Prostate gland (tissue), 2 donors: Measurements from ENCODE around the gene FSD1L. TPM values are rescaled to one million over a fixed set of nuclear protein-coding genes. Genes with fewer than 3 reads are reported as not detected.

Source experiments
- DNase-seq: peaks from one replicate; pipeline ENCODE4 v3.0.0-alpha.2; 2019; ENCODE audit warnings: low spot score
- H3K27ac ChIP-seq, 2 donors: fragments of 200-600 bp; sonication (generic); 2 replicates each; pipeline ENCODE4 v1.5.1; 2017 to 2019
- H3K27me3 ChIP-seq: fragments of 200-600 bp; sonication (generic); replicated peaks from 2 replicates; pipeline ENCODE4 v1.5.1; 2019; ENCODE audit not compliant: insufficient read depth
- H3K36me3 ChIP-seq, 2 donors: fragments of 200-600 bp; sonication (generic); 1 replicate in 1 of 2; 2 replicates in 1 of 2; pipeline versions ENCODE4 v1.5.1 to v1.8.1; 2017 to 2019
- H3K4me1 ChIP-seq: fragments of 200-600 bp; sonication (generic); replicated peaks from 2 replicates; pipeline ENCODE4 v1.5.1; 2019
- H3K4me3 ChIP-seq, 2 donors: fragments of 200-600 bp; sonication (generic); 2 replicates each; pipeline ENCODE4 v1.5.1; 2017 to 2019
- H3K9me3 ChIP-seq: fragments of 200-600 bp; sonication (generic); 2 replicates; pipeline ENCODE4 v1.5.1; 2017
- POLR2A ChIP-seq: fragments of 450-650 bp; IDR thresholded peaks from one replicate; pipeline ENCODE4 v1.6.1; 2016; ENCODE audit warnings: antibody characterized with exemption, mild to moderate bottlenecking
- POLR2AphosphoS5 ChIP-seq: sonication (generic); formaldehyde crosslinking; IDR thresholded peaks from one replicate; pipeline ENCODE4 v1.6.1; 2017; ENCODE audit warnings: antibody characterized with exemption
- WGBS: methylation state at CpG from one replicate; pipeline ENCODE4 v1.1.5; 2018; 5-methylcytosine and 5-hydroxymethylcytosine counted together
- intact Hi-C: fragments of 100-400 bp; cut with DNase I; formaldehyde crosslinking; loops from one replicate; pipeline ENCODE4 v1.14.2; 2022
- total RNA-seq, 2 donors: library from RNA; depleted of rRNA; stranded (reverse); fragments of >200 nt; gene quantifications; one replicate each; pipeline ENCODE4 v1.1.0, GENCODE V29; 2016
- TF ChIP-seq, protein P1 (sequence below), 4 experiments: fragments of 200-600 bp in 2 of 4; fragments of 450-650 bp in 2 of 4; sonication (generic) in 2 of 4; IDR thresholded peaks; 1 replicate in 3 of 4; 2 replicates in 1 of 4; pipeline ENCODE4 v1.5.1; 2016 to 2019; ENCODE audit warnings: antibody characterized with exemption in 4 of 4, mild to moderate bottlenecking in 2 of 4, moderate library complexity in 2 of 4

Gene FSD1L
- total RNA-seq, 2 donors from 2014 or later = 1.6 to 4.8 TPM

DNA sequence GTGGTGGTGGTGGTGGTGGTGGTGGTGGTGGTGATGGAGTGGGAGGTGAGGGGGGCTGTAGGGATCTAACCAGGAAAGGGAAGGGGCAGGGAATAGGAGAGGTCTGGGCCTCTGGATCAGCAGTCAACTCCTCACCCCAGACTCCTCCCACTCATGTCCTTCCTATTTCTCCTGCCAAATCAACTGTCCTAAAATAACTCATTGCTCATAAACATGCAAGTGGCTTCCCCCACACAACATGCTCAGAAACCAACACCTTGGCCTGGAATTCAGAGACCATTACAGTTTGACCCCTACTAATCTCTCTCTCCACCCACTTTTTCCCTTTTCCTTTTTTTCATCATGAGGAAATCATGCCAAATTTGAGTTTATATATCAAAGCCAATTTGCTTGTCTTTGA, 8.4 kb upstream of the FSD1L start:
- intact Hi-C loops = no loop called here

GRCh38 chr9:105441616-105442160, 6.1 kb upstream of the FSD1L start:
- TF ChIP-seq, protein P1, sequence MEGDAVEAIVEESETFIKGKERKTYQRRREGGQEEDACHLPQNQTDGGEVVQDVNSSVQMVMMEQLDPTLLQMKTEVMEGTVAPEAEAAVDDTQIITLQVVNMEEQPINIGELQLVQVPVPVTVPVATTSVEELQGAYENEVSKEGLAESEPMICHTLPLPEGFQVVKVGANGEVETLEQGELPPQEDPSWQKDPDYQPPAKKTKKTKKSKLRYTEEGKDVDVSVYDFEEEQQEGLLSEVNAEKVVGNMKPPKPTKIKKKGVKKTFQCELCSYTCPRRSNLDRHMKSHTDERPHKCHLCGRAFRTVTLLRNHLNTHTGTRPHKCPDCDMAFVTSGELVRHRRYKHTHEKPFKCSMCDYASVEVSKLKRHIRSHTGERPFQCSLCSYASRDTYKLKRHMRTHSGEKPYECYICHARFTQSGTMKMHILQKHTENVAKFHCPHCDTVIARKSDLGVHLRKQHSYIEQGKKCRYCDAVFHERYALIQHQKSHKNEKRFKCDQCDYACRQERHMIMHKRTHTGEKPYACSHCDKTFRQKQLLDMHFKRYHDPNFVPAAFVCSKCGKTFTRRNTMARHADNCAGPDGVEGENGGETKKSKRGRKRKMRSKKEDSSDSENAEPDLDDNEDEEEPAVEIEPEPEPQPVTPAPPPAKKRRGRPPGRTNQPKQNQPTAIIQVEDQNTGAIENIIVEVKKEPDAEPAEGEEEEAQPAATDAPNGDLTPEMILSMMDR (IDR thresholded peaks at IDR 0.05) = no peak
- TF ChIP-seq POLR2AphosphoS5 (no peak), POLR2A (no peak)
- H3K27me3 ChIP-seq = no peaks in the 10 kb centered on the region
- H3K4me1 ChIP-seq = no peaks in the 10 kb centered on the region
- H3K27ac ChIP-seq = no peak overlapping the region
- no peak for DNase-seq
- no peak overlapping the region for H3K4me3 ChIP-seq
- 26% methylated on average over 2 of the region's 2 CpGs for WGBS
- H3K36me3 ChIP-seq = no peaks in the 10 kb centered on the region
- H3K9me3 ChIP-seq = no peaks in the 10 kb centered on the region
- intact Hi-C loops = no loop called here

More for the DNA sequence above, 8.4 kb upstream of the FSD1L start:
- Histone ChIP-seq H3K4me3 (no peak overlapping the region), H3K27ac (no peak overlapping the region), H3K36me3 (no peaks in the 10 kb centered on the region), H3K9me3 (no peaks in the 10 kb centered on the region), H3K27me3 (no peaks in the 10 kb centered on the region), H3K4me1 (no peaks in the 10 kb centered on the region)
- no peak for DNase-seq
- TF ChIP-seq POLR2A = no peak
- TF ChIP-seq, protein P1 (IDR thresholded peaks at IDR 0.05) = no peak
- TF ChIP-seq POLR2AphosphoS5 = no peak

DNA sequence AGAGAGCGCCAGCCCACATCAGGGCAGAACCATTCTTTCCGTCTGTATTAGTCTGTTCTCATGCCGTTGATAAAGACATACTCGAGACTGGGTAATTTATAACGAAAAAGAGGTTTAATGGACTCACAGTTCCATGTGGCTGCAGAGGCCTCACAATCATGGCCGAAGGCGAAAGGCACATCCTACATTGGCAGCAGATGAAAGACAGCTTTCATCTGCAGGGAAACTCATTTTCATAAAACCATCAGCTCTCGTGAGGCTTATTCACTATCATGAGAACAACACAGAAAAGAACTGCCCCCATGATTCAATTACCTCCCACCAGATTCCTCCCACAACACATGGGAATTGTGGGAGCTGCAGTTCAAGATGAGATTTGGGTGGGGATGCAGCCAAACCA, 4.7 kb upstream of the FSD1L start:
- WGBS = 89% methylated on average over 8 of the region's 8 CpGs
- Histone ChIP-seq H3K9me3 (no peaks in the 10 kb centered on the region), H3K4me1 (no peaks in the 10 kb centered on the region), H3K4me3 (no peak overlapping the region), H3K27me3 (no peaks in the 10 kb centered on the region), H3K36me3 (no peaks in the 10 kb centered on the region), H3K27ac (no peak overlapping the region)
- intact Hi-C loops = no loop called here
- TF ChIP-seq POLR2A (no peak), POLR2AphosphoS5 (no peak)
- TF ChIP-seq, protein P1 (IDR thresholded peaks at IDR 0.05) = no peak
- no peak for DNase-seq

GRCh38 chr9:105444130-105444529, 3.7 kb upstream of the FSD1L start:
- WGBS = 75% methylated on average over 4 of the region's 4 CpGs
- no peak overlapping the region for H3K27ac ChIP-seq
- no peaks in the 10 kb centered on the region for H3K9me3 ChIP-seq
- TF ChIP-seq POLR2AphosphoS5 (no peak), POLR2A (no peak)
- TF ChIP-seq, protein P1 (IDR thresholded peaks at IDR 0.05) = no peak
- DNase-seq = no peak
- no peaks in the 10 kb centered on the region for H3K27me3 ChIP-seq
- no peak overlapping the region for H3K4me3 ChIP-seq
- no peaks in the 10 kb centered on the region for H3K4me1 ChIP-seq
- intact Hi-C loops = no loop called here
- H3K36me3 ChIP-seq = no peaks in the 10 kb centered on the region

GRCh38 chr9:105445203-105445881, 2.5 kb upstream of the FSD1L start:
- no peak overlapping the region for H3K4me3 ChIP-seq
- no peaks in the 10 kb centered on the region for H3K36me3 ChIP-seq
- 74% methylated on average over 8 of the region's 8 CpGs for WGBS
- H3K9me3 ChIP-seq = no peaks in the 10 kb centered on the region
- no peak for DNase-seq
- intact Hi-C loops = no loop called here
- H3K27ac ChIP-seq = no peak overlapping the region
- no peaks in the 10 kb centered on the region for H3K4me1 ChIP-seq
- TF ChIP-seq POLR2AphosphoS5 = no peak
- TF ChIP-seq, protein P1 (IDR thresholded peaks at IDR 0.05) = no peak
- TF ChIP-seq POLR2A = no peak
- no peaks in the 10 kb centered on the region for H3K27me3 ChIP-seq
